B cell (primary cell): ENCODE measurements around the gene COBL. TPM values are rescaled to one million over a fixed set of nuclear protein-coding genes. Genes with fewer than 3 reads are reported as not detected.

Source experiments
- ATAC-seq: fragments of 200-7000 bp; cut with Tn5 transposase; one replicate; pipeline ENCODE4 v1.10.0; 2021; ENCODE audit warnings: low read depth, mild to moderate bottlenecking, moderate number of reproducible peaks, moderate library complexity
- CTCF ChIA-PET: fragments of 350-600 bp; sonication (Branson Sonifier 250); formaldehyde crosslinking; loops from one replicate; lab custom pipeline; 2021; ENCODE audit warnings: antibody characterized with exemption, inconsistent platforms; lab: Charles Lee
- POLR2A ChIA-PET: fragments of 350-600 bp; sonication (Branson Sonifier 250); formaldehyde crosslinking; loops from one replicate; lab custom pipeline; 2021; ENCODE audit warnings: antibody characterized with exemption; lab: Charles Lee
- DNase-seq: peaks from one replicate; pipeline ENCODE4 v3.0.0; 2013
- H2AFZ ChIP-seq: 2 replicates; pipeline ENCODE4 v1.6.1; 2012; ENCODE audit warnings: mild to moderate bottlenecking, low read depth, low read length; ENCODE audit not compliant: insufficient read depth, poor library complexity, severe bottlenecking
- H3K27ac ChIP-seq, 2 donors: 1 replicate in 1 of 2; 2 replicates in 1 of 2; pipeline ENCODE4 v1.5.1; 2012 to 2013; ENCODE audit warnings: low read length in 2 of 2, mild to moderate bottlenecking in 2 of 2, moderate library complexity in 1 of 2
- H3K27me3 ChIP-seq, 4 experiments: fragments of 200-600 bp in 1 of 4; sonication (generic) in 1 of 4; replicated peaks in 1 of 4; 1 replicate in 2 of 4; 2 replicates in 2 of 4; pipeline versions ENCODE4 v1.6.1 to v1.7.0; 2013 to 2016; ENCODE audit warnings: low read length in 3 of 4, mild to moderate bottlenecking in 2 of 4, mixed read lengths in 1 of 4, moderate library complexity in 1 of 4; ENCODE audit not compliant: insufficient read depth in 4 of 4, control insufficient read depth in 3 of 4; ENCODE audit errors: control extremely low read depth in 1 of 4
- H3K36me3 ChIP-seq, 2 experiments: replicated peaks in 1 of 2; 1 replicate in 1 of 2; 2 replicates in 1 of 2; pipeline versions ENCODE4 v1.6.1 to v1.7.1; 2013; ENCODE audit warnings: low read length in 1 of 2; ENCODE audit not compliant: insufficient read depth in 2 of 2, control insufficient read depth in 1 of 2; ENCODE audit errors: control extremely low read depth in 1 of 2, extremely low read depth in 1 of 2
- H3K4me1 ChIP-seq, 2 donors: fragments of 200-600 bp in 1 of 2; sonication (generic) in 1 of 2; 1 replicate in 1 of 2; 2 replicates in 1 of 2; pipeline versions ENCODE4 v1.5.1 to v1.6.1; 2013 to 2017; ENCODE audit warnings: low read length in 2 of 2; ENCODE audit not compliant: control insufficient read depth in 2 of 2, insufficient read depth in 2 of 2
- H3K4me2 ChIP-seq: replicated peaks from 2 replicates; pipeline ENCODE3; 2012; ENCODE audit warnings: mild to moderate bottlenecking, low read depth, low read length; ENCODE audit not compliant: poor library complexity, severe bottlenecking
- H3K4me3 ChIP-seq, 5 experiments: fragments of 200-600 bp in 1 of 5; sonication (generic) in 1 of 5; 1 replicate in 3 of 5; 2 replicates in 2 of 5; pipeline versions ENCODE4 v1.5.1 to v1.7.0; 2011 to 2016; ENCODE audit warnings: low read length in 4 of 5, mild to moderate bottlenecking in 4 of 5, low read depth in 2 of 5, control low read depth in 1 of 5, moderate library complexity in 1 of 5; ENCODE audit not compliant: insufficient read depth in 1 of 5; ENCODE audit errors: control extremely low read depth in 1 of 5, extremely low read depth in 1 of 5
- H3K79me2 ChIP-seq: fragments of 200-600 bp; sonication (generic); one replicate; pipeline ENCODE4 v1.6.0; 2016; ENCODE audit warnings: low read length; ENCODE audit not compliant: control insufficient read depth, insufficient read depth
- H3K9ac ChIP-seq: fragments of 200-600 bp; sonication (generic); 2 replicates; pipeline ENCODE4 v1.6.1; 2017; ENCODE audit warnings: mild to moderate bottlenecking, low read length, moderate library complexity
- H3K9me3 ChIP-seq, 3 donors: one replicate each; pipeline versions ENCODE4 v1.6.1 to v1.7.1; 2013; ENCODE audit warnings: low read length in 2 of 3; ENCODE audit not compliant: control insufficient read depth in 2 of 3, insufficient read depth in 1 of 3; ENCODE audit errors: control extremely low read depth in 1 of 3
- H4K20me1 ChIP-seq: 2 replicates; pipeline ENCODE4 v1.6.0; 2012; ENCODE audit warnings: mild to moderate bottlenecking, low read length; ENCODE audit not compliant: insufficient read depth, control insufficient read depth, poor library complexity, severe bottlenecking
- H3K27ac Mint-ChIP-seq: one replicate; pipeline ENCODE4 v1.8.0; 2021; ENCODE audit warnings: mixed read lengths
- H3K27me3 Mint-ChIP-seq: one replicate; pipeline ENCODE4 v1.8.0; 2021; ENCODE audit warnings: mixed read lengths
- H3K4me1 Mint-ChIP-seq: one replicate; pipeline ENCODE4 v1.8.0; 2021; ENCODE audit warnings: mixed read lengths
- H3K4me3 Mint-ChIP-seq: one replicate; pipeline ENCODE4 v1.8.0; 2021; ENCODE audit warnings: mixed read lengths
- H3K9me3 Mint-ChIP-seq: one replicate; pipeline ENCODE4 v1.8.0; 2022; ENCODE audit warnings: mixed read lengths; ENCODE audit not compliant: insufficient read depth
- EZH2 ChIP-seq: IDR thresholded peaks from 2 replicates; pipeline ENCODE4 v1.6.1; 2012; ENCODE audit warnings: borderline replicate concordance, low read depth, mild to moderate bottlenecking, moderate library complexity, low read length; ENCODE audit not compliant: insufficient read depth, poor library complexity, severe bottlenecking
- WGBS: methylation state at CpG from one replicate; pipeline ENCODE4 v1.1.5; 2013; ENCODE audit warnings: missing lambda C conversion rate; ENCODE audit not compliant: insufficient coverage; 5-methylcytosine and 5-hydroxymethylcytosine counted together
- intact Hi-C: fragments of 100-400 bp; cut with micrococcal nuclease; formaldehyde crosslinking; loops from one replicate; pipeline ENCODE4 v1.10.0; 2022
- polyA plus RNA-seq: library from polyadenylated mRNA; depleted of rRNA; stranded (reverse); fragments of >200 nt; gene quantifications from 2 replicates; pipeline ENCODE4 v1.2.3, GENCODE V29; 2012
- total RNA-seq, 2 donors: library from RNA; stranded (reverse); fragments of 120-200 nt in 1 of 2; gene quantifications; 1 replicate in 1 of 2; 2 replicates in 1 of 2; pipeline versions ENCODE4 v1.2.3 to v1.2.4, GENCODE V29; 2013 to 2022
- TF ChIP-seq, protein P1 (sequence below): fragments of 200-600 bp; IDR thresholded peaks from one replicate; pipeline ENCODE4 v1.8.0; 2022; ENCODE audit warnings: antibody characterized with exemption, mild to moderate bottlenecking

Gene COBL
- total and polyA plus RNA-seq, 2 donors (not counting 1 experiment from before 2014, with no cell fraction given), result not detected

DNA sequence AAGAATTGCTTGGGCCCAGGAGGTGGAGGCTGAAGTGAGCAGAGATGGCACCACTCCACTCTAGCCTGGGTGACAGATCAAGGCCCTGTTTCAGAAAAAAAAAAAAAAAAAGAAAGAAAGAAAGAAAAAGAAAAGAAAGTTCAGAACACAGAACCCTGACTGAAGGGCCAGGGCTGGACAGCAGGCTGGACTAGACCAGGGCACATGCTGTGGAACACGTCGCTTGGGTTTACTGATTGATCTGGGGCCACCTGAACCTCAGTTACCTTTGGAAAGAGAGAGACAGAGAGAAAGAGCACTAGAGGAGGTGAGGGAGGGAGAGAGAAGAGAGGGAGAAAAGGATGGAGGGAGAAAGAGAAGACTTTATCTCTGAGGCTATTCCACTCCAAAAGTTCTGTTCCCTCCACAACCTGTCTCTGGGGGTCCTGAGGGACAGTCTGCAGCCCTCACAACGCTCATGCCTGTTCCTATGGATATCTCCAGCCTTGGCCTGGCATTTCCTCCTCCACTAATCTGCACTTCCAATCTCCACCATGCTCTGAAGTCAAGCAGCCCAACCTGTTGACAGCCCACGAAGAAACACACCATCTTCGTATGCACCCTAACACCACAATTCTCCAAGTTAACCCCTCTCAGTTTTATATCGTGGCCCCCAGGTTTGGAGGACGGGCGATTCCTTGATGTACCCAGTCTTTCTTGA, 81.8 kb downstream of the COBL start:
- Histone ChIP-seq H3K4me3 (no peak overlapping the region), H3K9ac (no peak overlapping the region), H2AFZ (no peak overlapping the region), H4K20me1 (no peaks in the 10 kb centered on the region), H3K9me3 (no peaks in the 10 kb centered on the region), H3K27me3 (no peaks in the 10 kb centered on the region), H3K79me2 (no peaks in the 10 kb centered on the region), H3K4me1 (no peaks in the 10 kb centered on the region), H3K4me2 (no peak overlapping the region), H3K36me3 (no peaks in the 10 kb centered on the region), H3K27ac (no peak overlapping the region)
- ChIA-PET POLR2A (no interaction called here), CTCF (no interaction called here)
- no peak for ATAC-seq
- no peak for TF ChIP-seq EZH2
- TF ChIP-seq, protein P1, sequence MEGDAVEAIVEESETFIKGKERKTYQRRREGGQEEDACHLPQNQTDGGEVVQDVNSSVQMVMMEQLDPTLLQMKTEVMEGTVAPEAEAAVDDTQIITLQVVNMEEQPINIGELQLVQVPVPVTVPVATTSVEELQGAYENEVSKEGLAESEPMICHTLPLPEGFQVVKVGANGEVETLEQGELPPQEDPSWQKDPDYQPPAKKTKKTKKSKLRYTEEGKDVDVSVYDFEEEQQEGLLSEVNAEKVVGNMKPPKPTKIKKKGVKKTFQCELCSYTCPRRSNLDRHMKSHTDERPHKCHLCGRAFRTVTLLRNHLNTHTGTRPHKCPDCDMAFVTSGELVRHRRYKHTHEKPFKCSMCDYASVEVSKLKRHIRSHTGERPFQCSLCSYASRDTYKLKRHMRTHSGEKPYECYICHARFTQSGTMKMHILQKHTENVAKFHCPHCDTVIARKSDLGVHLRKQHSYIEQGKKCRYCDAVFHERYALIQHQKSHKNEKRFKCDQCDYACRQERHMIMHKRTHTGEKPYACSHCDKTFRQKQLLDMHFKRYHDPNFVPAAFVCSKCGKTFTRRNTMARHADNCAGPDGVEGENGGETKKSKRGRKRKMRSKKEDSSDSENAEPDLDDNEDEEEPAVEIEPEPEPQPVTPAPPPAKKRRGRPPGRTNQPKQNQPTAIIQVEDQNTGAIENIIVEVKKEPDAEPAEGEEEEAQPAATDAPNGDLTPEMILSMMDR, result no peak
- DNase-seq, result no peak
- Mint-ChIP-seq H3K4me1 (no peaks in the 10 kb centered on the region), H3K27me3 (peaks cover 7% of the 10 kb centered on the region), H3K27ac (no peak overlapping the region), H3K9me3 (no peaks in the 10 kb centered on the region), H3K4me3 (no peak overlapping the region)
- intact Hi-C loops, result no loop called here
- WGBS, result 89% methylated on average over 4 of the region's 8 CpGs

GRCh38 chr7:51234139-51234538, 82.5 kb downstream of the COBL start:
- Histone ChIP-seq H3K9me3 (no peaks in the 10 kb centered on the region), H3K79me2 (no peaks in the 10 kb centered on the region), H3K27me3 (no peaks in the 10 kb centered on the region), H4K20me1 (no peaks in the 10 kb centered on the region), H3K27ac (no peak overlapping the region), H3K4me1 (no peaks in the 10 kb centered on the region), H3K9ac (no peak overlapping the region), H2AFZ (no peak overlapping the region), H3K4me3 (no peak overlapping the region), H3K4me2 (no peak overlapping the region), H3K36me3 (no peaks in the 10 kb centered on the region)
- intact Hi-C loops, result no loop called here
- TF ChIP-seq, protein P1, result no peak
- no peak for TF ChIP-seq EZH2
- 92% methylated on average over 11 of the region's 13 CpGs for WGBS
- Mint-ChIP-seq H3K4me1 (no peaks in the 10 kb centered on the region), H3K27ac (no peak overlapping the region), H3K9me3 (no peaks in the 10 kb centered on the region), H3K4me3 (no peak overlapping the region), H3K27me3 (peaks cover 7% of the 10 kb centered on the region)
- ChIA-PET POLR2A (no interaction called here), CTCF (no interaction called here)
- DNase-seq, result no peak
- ATAC-seq, result no peak
